HepG2 (cell line): ENCODE measurements around the gene TNNI3. TPM values are rescaled to one million over a fixed set of nuclear protein-coding genes. Genes with fewer than 3 reads are reported as not detected.

Experiments used
- BRD4 ChIP-seq: sonication (generic); formaldehyde crosslinking; IDR thresholded peaks from 2 replicates; pipeline ENCODE4 v1.4.0; 2020; ENCODE audit warnings: missing genetic modification reagents
- CBX5 ChIP-seq: sonication (generic); formaldehyde crosslinking; IDR thresholded peaks from 2 replicates; pipeline ENCODE4 v1.4.0; 2020; ENCODE audit warnings: missing genetic modification reagents, borderline replicate concordance
- EP300 ChIP-seq, 3 experiments: sonication (generic) in 1 of 3; formaldehyde crosslinking in 1 of 3; IDR thresholded peaks; 2 replicates each; pipeline versions ENCODE4 v1.5.1 to v1.6.1; 2011 to 2020; ENCODE audit warnings: low read depth in 2 of 3, low read length in 2 of 3, borderline replicate concordance in 1 of 3, improper control_type of control experiment in 1 of 3, mild to moderate bottlenecking in 1 of 3, missing genetic modification reagents in 1 of 3, moderate library complexity in 1 of 3
- HDAC6 ChIP-seq: fragments of 200-600 bp; sonication (generic); IDR thresholded peaks from 2 replicates; pipeline ENCODE4 v1.7.0; 2017; ENCODE audit warnings: mild to moderate bottlenecking, antibody characterized with exemption, low read length, low read depth
- KLF11 ChIP-seq: IDR thresholded peaks from 2 replicates; pipeline ENCODE4 v1.6.1; 2016; ENCODE audit warnings: missing compliant biosample characterization
- NFKBIZ ChIP-seq: IDR thresholded peaks from 2 replicates; pipeline ENCODE4 v1.6.1; 2018; ENCODE audit warnings: missing genetic modification reagents, missing compliant biosample characterization
- NRL ChIP-seq: sonication (generic); formaldehyde crosslinking; IDR thresholded peaks from 2 replicates; pipeline ENCODE4 v1.5.0; 2020; ENCODE audit warnings: missing genetic modification reagents, mild to moderate bottlenecking, moderate library complexity, borderline replicate concordance
- PHF8 ChIP-seq: sonication (generic); formaldehyde crosslinking; IDR thresholded peaks from 2 replicates; pipeline ENCODE4 v1.5.0; 2020; ENCODE audit warnings: missing genetic modification reagents
- SP4 ChIP-seq: sonication (generic); formaldehyde crosslinking; IDR thresholded peaks from 2 replicates; pipeline ENCODE4 v1.8.1; 2023; ENCODE audit warnings: mild to moderate bottlenecking, missing genetic modification reagents
- TBP ChIP-seq: sonication (generic); formaldehyde crosslinking; IDR thresholded peaks from 2 replicates; pipeline ENCODE4 v1.5.0; 2020; ENCODE audit warnings: missing genetic modification reagents
- TFE3 ChIP-seq: IDR thresholded peaks from 2 replicates; pipeline ENCODE4 v1.6.1; 2016
- YY1 ChIP-seq: IDR thresholded peaks from 2 replicates; pipeline ENCODE4 v1.6.1; 2011; ENCODE audit warnings: low read length, low read depth, moderate library complexity, mild to moderate bottlenecking; ENCODE audit not compliant: insufficient read depth, insufficient replicate concordance
- ZC3H4 ChIP-seq: sonication (generic); formaldehyde crosslinking; IDR thresholded peaks from 2 replicates; pipeline ENCODE4 v1.4.0; 2020; ENCODE audit warnings: missing genetic modification reagents, borderline replicate concordance
- ZNF10 ChIP-seq: sonication (generic); formaldehyde crosslinking; IDR thresholded peaks from 2 replicates; pipeline ENCODE4 v1.4.0; 2020; ENCODE audit warnings: mild to moderate bottlenecking, low read depth, missing genetic modification reagents, borderline replicate concordance
- ZNF136 ChIP-seq: sonication (generic); formaldehyde crosslinking; IDR thresholded peaks from 2 replicates; pipeline ENCODE4 v1.8.1; 2022; ENCODE audit warnings: low read depth, mild to moderate bottlenecking, moderate library complexity, missing genetic modification reagents
- ZNF232 ChIP-seq: sonication (generic); formaldehyde crosslinking; IDR thresholded peaks from 2 replicates; pipeline ENCODE4 v1.4.0; 2020; ENCODE audit warnings: missing genetic modification reagents, borderline replicate concordance
- ZNF34 ChIP-seq: sonication (generic); formaldehyde crosslinking; IDR thresholded peaks from 2 replicates; pipeline ENCODE4 v1.4.0; 2020; ENCODE audit warnings: mild to moderate bottlenecking, missing genetic modification reagents, borderline replicate concordance
- ZNF460 ChIP-seq: sonication (generic); formaldehyde crosslinking; IDR thresholded peaks from 2 replicates; pipeline ENCODE4 v1.5.1; 2020; ENCODE audit warnings: missing genetic modification reagents, mild to moderate bottlenecking, borderline replicate concordance
- ZNF496 ChIP-seq: sonication (generic); formaldehyde crosslinking; IDR thresholded peaks from 2 replicates; pipeline ENCODE4 v1.8.1; 2023; ENCODE audit warnings: mild to moderate bottlenecking, moderate library complexity, missing genetic modification reagents; ENCODE audit not compliant: insufficient replicate concordance
- ZNF512B ChIP-seq: sonication (generic); formaldehyde crosslinking; IDR thresholded peaks from 2 replicates; pipeline ENCODE4 v1.5.1; 2020; ENCODE audit warnings: missing genetic modification reagents, mild to moderate bottlenecking, borderline replicate concordance
- ZNF549 ChIP-seq: sonication (generic); formaldehyde crosslinking; IDR thresholded peaks from 2 replicates; pipeline ENCODE4 v1.5.0; 2020; ENCODE audit warnings: missing genetic modification reagents
- ZNF644 ChIP-seq: IDR thresholded peaks from 2 replicates; pipeline ENCODE4 v1.6.1; 2016; ENCODE audit warnings: low read depth
- ZNF879 ChIP-seq: sonication (generic); formaldehyde crosslinking; IDR thresholded peaks from 2 replicates; pipeline ENCODE4 v1.8.1; 2023; ENCODE audit warnings: missing genetic modification reagents
- polyA plus RNA-seq, 8 experiments: library from polyadenylated mRNA; depleted of rRNA in 3 of 8; stranded (reverse) in 7 of 8; unstranded in 1 of 8; fragments of >200 nt; fragmentation: Illumina TruSeq in 4 of 8; extraction: Trizol in 4 of 8; gene quantifications; 2 replicates each; pipeline versions ENCODE4 v1.2.1 to v1.2.3, GENCODE V29; 2011 to 2016; ENCODE audit warnings: low read depth in 4 of 8, missing spikeins in 1 of 8, mixed read lengths in 1 of 8; ENCODE audit not compliant: insufficient read depth in 1 of 8
- total RNA-seq, 5 experiments: library from RNA; depleted of rRNA; stranded (reverse); fragments of >200 nt; fragmentation: Illumina TruSeq; extraction: Trizol; gene quantifications; 2 replicates each; pipeline ENCODE4 v1.2.3, GENCODE V29; 2016; ENCODE audit warnings: low read depth in 1 of 5

TNNI3 gene
- total and polyA plus RNA-seq, 2 of the 13 experiments (the other 11 are each of a cell fraction or from before 2014, with no cell fraction given), result 3.5 to 3.7 TPM

- TF ChIP-seq TFE3 (CRISPR knock-in tag) (0 out of 2 replicates have a peak, but pooled peaks have one; percentile 34), YY1 (peak; percentile 54), SP4 (CRISPR knock-in tag) (0 out of 2 replicates have a peak, but pooled peaks have one; percentile 61), CBX5 (0 out of 2 replicates have a peak, but pooled peaks have one; percentile 30), ZNF879 (CRISPR knock-in tag) (no peak), NRL (CRISPR knock-in tag) (no peak), ZNF460 (CRISPR knock-in tag) (no peak), ZNF496 (no peak), KLF11 (CRISPR knock-in tag) (no peak), ZNF34 (CRISPR knock-in tag) (no peak), ZNF644 (no peak), BRD4 (no peak), ZNF512B (CRISPR knock-in tag) (no peak), NFKBIZ (CRISPR knock-in tag) (no peak), ZNF10 (CRISPR knock-in tag) (no peak), ZNF232 (CRISPR knock-in tag) (no peak), EP300 (IDR thresholded peaks at IDR 0.05; ENCODE audit: low read depth in 2 of 2, low read length in 2 of 2) (no peak), EP300 (CRISPR knock-in tag; IDR thresholded peaks at IDR 0.05; ENCODE audit: borderline replicate concordance) (no peak), ZNF549 (no peak), PHF8 (CRISPR knock-in tag) (0 out of 2 replicates have a peak, but pooled peaks have one; percentile 22), HDAC6 (no peak), ZC3H4 (CRISPR knock-in tag) (no peak), TBP (CRISPR knock-in tag) (no peak), ZNF136 (no peak)
Measured at GRCh38 chr19:55160128-55160985, 2.8 kb upstream of the TNNI3 start (continued).
